Kidney glomerular epithelial cell (primary cell): ENCODE measurements around the gene TMEM259.

Source experiments
- DNase-seq: peaks from one replicate; lab custom pipeline; 2025; lab: John Stamatoyannopoulos, UW

Gene TMEM259

GRCh38 chr19:1055028-1055425, 34.1 kb upstream of the TMEM259 start:
- no peak for DNase-seq

- no peak for DNase-seq
Measured at GRCh38 chr19:1054102-1055027, 33.4 kb upstream of the TMEM259 start.

- no peak for DNase-seq
Measured at GRCh38 chr19:1053176-1054101, 32.5 kb upstream of the TMEM259 start.

GRCh38 chr19:1052349-1052975, 31.5 kb upstream of the TMEM259 start:
- DNase-seq: no peak

GRCh38 chr19:1051791-1052190, 30.9 kb upstream of the TMEM259 start:
- no peak for DNase-seq

GRCh38 chr19:1050989-1051788, 30.3 kb upstream of the TMEM259 start:
- no peak for DNase-seq

- no peak for DNase-seq
Measured at GRCh38 chr19:1049800-1050199, 28.9 kb upstream of the TMEM259 start.

- DNase-seq: no peak
Measured at GRCh38 chr19:1049106-1049505, 28.2 kb upstream of the TMEM259 start.

GRCh38 chr19:1047696-1048147, 26.8 kb upstream of the TMEM259 start:
- no peak for DNase-seq

GRCh38 chr19:1046836-1047695, 26.1 kb upstream of the TMEM259 start:
- DNase-seq: no peak

GRCh38 chr19:1046117-1046626, 25.2 kb upstream of the TMEM259 start:
- DNase-seq: no peak

GRCh38 chr19:1045247-1045603, 24.3 kb upstream of the TMEM259 start:
- DNase-seq: no peak

GRCh38 chr19:1042689-1043511, 22.0 kb upstream of the TMEM259 start:
- DNase-seq: no peak

- DNase-seq: no peak
Measured at GRCh38 chr19:1041835-1042685, 21.1 kb upstream of the TMEM259 start.

GRCh38 chr19:1041272-1041834, 20.4 kb upstream of the TMEM259 start:
- DNase-seq: no peak

- peak; percentile 76 for DNase-seq
Measured at GRCh38 chr19:1040476-1041271, 19.8 kb upstream of the TMEM259 start.
